Pulmonary artery endothelial cell (primary cell): ENCODE results near the gene LIX1. TPM values are rescaled to one million over a fixed set of nuclear protein-coding genes. Genes with fewer than 3 reads are reported as not detected.

Source experiments
- DNase-seq: peaks from one replicate; pipeline ENCODE4 v3.0.0-alpha.2; 2011; ENCODE audit warnings: low read depth, low spot score
- total RNA-seq: library from RNA; depleted of rRNA; stranded (reverse); fragments of >200 nt; gene quantifications from 2 replicates; pipeline ENCODE4 v1.2.3, GENCODE V29; 2014

Gene LIX1
- total RNA-seq, 1 donor from 2014 or later, result not detected

GRCh38 chr5:97074859-97075489 is 67.4 kb downstream of the LIX1 start:
- DNase-seq, result no peak

DNA sequence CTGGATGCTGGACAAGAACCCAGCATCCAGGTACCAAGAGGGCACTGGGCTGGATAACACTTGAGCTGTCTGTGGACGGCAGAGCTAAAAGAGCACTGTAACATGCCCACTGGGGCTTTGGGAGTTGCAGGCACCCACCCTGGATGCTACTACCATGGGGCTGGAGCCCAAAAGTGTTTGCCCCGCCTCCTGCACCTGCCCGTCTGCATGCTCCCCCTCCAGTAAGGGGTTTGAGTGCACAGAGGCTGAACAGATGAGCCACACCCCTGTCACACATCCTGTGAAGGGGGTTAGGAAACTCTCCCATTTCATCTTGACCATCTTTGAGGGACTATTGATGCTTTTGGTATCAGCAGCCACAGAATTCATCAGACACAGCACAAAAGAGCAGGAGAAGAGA is 69.0 kb downstream of the LIX1 start:
- no peak for DNase-seq

DNA sequence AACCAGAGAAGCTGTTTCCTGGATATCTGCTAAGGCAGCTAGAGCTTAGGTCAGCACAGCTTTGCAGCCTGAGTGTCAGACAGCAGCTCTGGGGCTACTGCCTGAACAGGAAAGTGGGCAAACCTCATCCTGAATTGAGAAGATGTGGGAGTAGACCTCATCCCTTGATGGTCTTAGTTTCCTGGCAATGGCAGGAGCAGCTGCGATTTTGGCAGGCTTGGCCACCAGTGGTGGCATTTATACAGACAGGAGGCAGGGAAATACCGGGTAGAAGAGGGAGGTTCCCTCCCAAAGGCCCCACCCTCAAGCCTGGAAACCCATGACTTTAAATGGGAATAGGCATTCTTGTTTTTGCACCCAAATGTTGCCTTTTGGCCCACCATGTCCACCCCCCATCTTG is 69.7 kb downstream of the LIX1 start:
- DNase-seq, result no peak

- no peak for DNase-seq
Observed at GRCh38 chr5:97071993-97072392, 70.4 kb downstream of the LIX1 start.

DNA sequence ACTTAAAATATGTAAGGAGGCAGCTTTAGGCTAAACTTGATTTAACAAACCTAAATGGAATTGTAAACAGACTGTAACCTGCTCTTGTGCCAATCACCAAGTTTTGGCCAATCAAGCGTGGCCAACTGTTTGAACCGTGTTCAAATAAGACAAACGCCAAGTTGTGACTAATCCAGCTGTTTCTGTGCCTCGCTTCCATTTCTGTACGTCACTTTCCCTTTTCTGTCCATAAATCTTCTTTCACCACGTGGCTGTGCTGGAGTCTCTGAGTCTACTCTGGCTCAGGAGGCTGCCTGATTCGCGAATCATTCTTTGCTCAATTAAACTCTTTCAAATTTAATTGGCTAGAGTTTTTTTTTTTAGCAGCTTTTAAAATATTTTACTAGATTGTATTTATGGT is 71.3 kb downstream of the LIX1 start:
- no peak for DNase-seq

DNA sequence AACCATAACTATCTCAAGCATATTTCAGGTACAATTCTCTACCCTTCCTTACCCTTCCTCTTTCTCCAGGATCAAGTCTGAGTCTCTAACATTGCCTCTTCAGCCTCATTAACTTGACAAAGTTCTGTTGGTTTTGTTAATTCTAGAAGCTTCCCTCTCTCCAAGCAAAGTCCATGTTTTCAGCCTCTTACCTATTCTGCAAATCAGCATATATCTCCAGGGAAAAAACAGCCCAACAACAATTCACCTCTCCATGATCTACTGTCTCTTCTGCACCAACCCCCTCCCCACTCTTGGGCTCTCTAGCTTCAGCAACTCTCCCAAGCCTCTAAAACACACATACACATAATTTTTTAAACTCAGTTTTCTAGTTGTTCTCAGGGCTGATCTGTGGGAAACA is 72.2 kb downstream of the LIX1 start:
- DNase-seq, result no peak

DNA sequence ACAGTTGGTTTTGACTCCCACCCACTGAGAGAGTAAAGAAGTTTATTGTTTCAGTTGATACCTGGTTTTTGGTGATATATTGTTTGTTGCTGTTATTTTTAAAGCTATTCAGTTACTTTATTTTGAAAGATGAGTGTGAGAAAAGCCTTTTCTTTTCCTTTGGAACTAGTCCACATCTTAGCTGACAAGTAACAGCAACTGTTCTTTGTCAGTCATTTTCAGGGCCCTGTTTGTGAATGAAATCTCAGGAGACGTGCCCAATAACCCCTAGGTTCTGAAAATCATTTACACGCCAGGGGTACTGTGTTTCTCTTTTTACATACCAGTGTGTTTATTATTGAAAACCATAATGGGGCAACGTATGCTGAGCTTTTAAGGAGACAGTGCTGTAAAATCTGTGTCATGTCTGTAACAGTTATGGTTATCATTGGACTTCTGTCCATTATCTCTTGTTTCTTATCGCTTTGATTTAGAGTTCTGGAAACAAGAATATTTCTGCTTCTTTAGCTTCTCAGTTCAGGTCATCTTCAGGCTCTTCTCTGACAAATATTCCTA is 75.0 kb downstream of the LIX1 start:
- DNase-seq, result no peak

- DNase-seq, result no peak
Observed at GRCh38 chr5:97065475-97065874, 76.9 kb downstream of the LIX1 start.

GRCh38 chr5:97063251-97063650 is 79.2 kb downstream of the LIX1 start:
- DNase-seq, result no peak

GRCh38 chr5:97062046-97062445 is 80.4 kb downstream of the LIX1 start:
- DNase-seq, result no peak

DNA sequence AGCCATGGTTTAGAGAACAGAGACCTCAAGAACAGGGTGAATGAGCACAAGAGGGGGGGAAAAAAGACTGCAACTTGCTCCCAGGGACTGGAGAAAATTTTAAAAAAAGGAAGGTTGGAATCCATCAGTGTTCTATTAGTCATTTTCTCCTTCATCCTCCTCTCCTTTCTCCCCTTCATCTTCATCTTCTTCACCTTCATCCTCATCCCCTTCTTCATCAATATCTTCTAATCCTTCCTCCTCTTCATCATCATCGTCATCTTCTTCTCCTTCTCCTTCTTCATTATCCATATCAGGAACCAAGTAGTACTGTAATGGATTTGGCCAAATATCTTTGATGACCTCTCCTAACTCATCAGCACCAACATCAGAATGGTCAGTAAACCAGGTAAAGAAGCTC is 86.1 kb downstream of the LIX1 start:
- DNase-seq, result no peak

DNA sequence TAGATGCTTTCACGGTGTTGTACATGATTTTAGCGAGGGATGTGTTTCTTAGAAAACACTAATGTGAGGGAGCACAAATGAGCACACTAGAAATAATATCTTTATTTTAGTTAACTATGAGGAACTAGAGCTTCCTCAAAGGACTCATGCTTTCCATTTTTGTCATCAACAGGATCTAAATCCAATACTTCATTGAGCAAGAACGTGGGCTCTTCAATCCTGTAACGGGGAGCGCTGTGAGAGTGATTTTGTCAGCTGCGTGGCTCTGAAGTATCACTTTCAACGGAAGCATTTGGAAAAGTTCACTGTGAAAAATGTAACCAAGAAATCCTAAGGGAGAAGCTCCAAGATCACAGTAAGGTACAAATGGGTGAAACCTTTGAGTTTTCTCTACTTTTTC is 93.2 kb downstream of the LIX1 start:
- no peak for DNase-seq

DNA sequence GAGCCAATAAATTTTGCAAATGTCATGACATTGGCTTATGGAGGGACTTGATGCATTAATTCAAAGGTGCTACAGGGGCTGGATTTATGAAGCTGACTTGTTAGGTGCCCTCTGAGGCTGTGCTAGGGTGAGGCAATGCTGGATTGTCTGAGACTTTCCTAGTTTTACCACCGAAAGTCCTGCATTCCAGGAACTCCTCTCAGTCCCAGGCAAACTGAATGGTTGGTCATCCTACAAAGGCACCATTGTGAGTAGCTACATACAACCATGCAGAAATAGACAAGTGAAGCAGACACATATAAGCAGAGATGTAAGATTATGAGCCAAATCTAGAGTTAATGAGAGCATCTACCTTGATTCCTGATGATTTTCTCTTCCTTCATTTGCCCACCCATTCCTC is 95.3 kb downstream of the LIX1 start:
- DNase-seq, result no peak

- DNase-seq, result no peak
Observed at GRCh38 chr5:97046270-97046982, 96.0 kb downstream of the LIX1 start.

DNA sequence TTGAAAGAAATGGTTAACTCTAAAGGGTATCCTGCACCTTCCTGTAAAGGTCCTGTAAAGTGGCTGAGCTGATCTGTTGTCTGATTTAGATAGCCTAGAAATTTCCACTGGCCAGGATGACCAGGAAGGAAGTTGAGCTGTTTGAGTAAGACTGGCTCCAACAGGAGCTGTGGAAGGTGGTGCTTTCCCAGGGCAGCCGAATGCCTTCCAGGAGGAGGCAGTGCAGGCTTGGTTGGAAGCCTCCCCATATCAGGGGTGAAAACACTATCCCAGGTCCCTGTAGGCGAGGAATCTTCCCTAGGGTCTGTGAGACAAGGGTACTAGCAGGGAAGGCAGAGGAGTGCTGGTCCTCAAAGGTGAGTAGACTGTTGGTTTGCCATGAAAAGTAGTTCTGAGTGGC is 98.4 kb downstream of the LIX1 start:
- peak; percentile 30 for DNase-seq

DNA sequence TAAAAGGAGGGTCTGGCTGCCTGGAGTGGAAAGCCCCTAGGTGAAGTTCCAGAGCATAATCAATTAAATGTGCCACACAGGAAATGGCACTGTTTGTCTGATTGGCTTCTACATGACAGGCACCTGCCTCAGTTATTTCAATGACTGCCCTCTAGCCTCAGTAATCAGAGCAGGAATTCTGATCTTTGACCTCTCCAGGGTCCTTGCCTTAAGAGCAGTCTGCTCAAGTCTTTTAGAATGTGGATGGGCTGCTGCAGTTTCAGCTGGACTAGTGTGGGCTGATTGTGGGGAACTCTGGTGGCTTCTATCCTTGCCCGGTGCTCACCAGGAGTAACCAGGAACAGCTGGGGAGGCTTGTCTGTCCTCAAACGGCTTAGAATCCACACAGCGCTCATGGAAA is 98.9 kb downstream of the LIX1 start:
- no peak for DNase-seq

GRCh38 chr5:97042996-97043395 is 99.4 kb downstream of the LIX1 start:
- no peak for DNase-seq

Other genes with a start within 250 kb of the LIX1 start
- gene LNPEP, start 206.5 kb downstream of the LIX1 start, total RNA-seq, result 29.1 and 45.6 TPM in 2 replicates
- gene RIOK2, start 40.6 kb upstream of the LIX1 start, total RNA-seq, result 28.1 and 29.4 TPM in 2 replicates